GM23248 (cell line): ENCODE data around the gene GAS2L1.

Source experiments
- EZH2 ChIP-seq: fragments of 200-600 bp; sonication (generic); IDR thresholded peaks from 2 replicates; pipeline ENCODE4 v1.6.1; 2018; ENCODE audit warnings: antibody characterized with exemption, mild to moderate bottlenecking; ENCODE audit not compliant: insufficient read depth, poor library complexity, severe bottlenecking
- EZH2phosphoT487 ChIP-seq: fragments of 200-600 bp; sonication (generic); IDR thresholded peaks from 2 replicates; pipeline ENCODE4 v1.6.1; 2018; ENCODE audit warnings: antibody characterized with exemption, moderate library complexity, mild to moderate bottlenecking, low read depth; ENCODE audit not compliant: insufficient read depth

GRCh38 chr22:29327089-29327764, 20.8 kb downstream of the GAS2L1 start:
- TF ChIP-seq EZH2: no peak
- no peak for TF ChIP-seq EZH2phosphoT487
